HepG2 (cell line): Measurements from ENCODE around the gene RPL18. TPM values are rescaled to one million over a fixed set of nuclear protein-coding genes. Genes with fewer than 3 reads are reported as not detected.

Experiments used
- ATAC-seq: fragments of 200-7000 bp; cut with Tn5 transposase; 3 replicates; pipeline ENCODE4 v1.9.1; 2020; ENCODE audit warnings: mild to moderate bottlenecking, moderate library complexity
- BruUV-seq: library from RNA; stranded (reverse); fragments of 400-500 nt; replicated peaks from 2 replicates; lab custom pipeline; 2021; lab: Mats Ljungman, UMichigan
- CTCF ChIA-PET: fragments of 300-600 bp; formaldehyde crosslinking; extraction: SDS; loops from one replicate; lab custom pipeline; 2021; ENCODE audit warnings: low total read pairs, inconsistent platforms, low intra/inter-chr PET ratio; lab: Yijun Ruan, JAX
- POLR2A ChIA-PET: fragments of 350-600 bp; sonication (Branson Sonifier 250); formaldehyde crosslinking; loops from one replicate; lab custom pipeline; 2020; ENCODE audit warnings: antibody characterized with exemption, inconsistent platforms; lab: Yijun Ruan, JAX
- DNase-seq: peaks from one replicate; pipeline ENCODE4 v3.0.0-alpha.2; 2015; ENCODE audit warnings: low spot score
- FAIRE-seq: peaks from 3 replicates; lab custom pipeline; 2011; peaks lifted over from hg19 to GRCh38; lab: Jason Lieb, UNC
- H2AFZ ChIP-seq: one replicate; pipeline ENCODE4 v1.6.1; 2011; ENCODE audit warnings: low read length, inconsistent platforms
- H3K27ac ChIP-seq: fragments of 300-600 bp; 3 replicates; pipeline ENCODE4 v1.8.0; 2011; ENCODE audit warnings: mixed run types, mild to moderate bottlenecking, mixed read lengths, low read length, inconsistent platforms; ENCODE audit not compliant: insufficient read depth; ENCODE audit errors: extremely low read length
- H3K27me3 ChIP-seq, 2 experiments: fragments of 200-600 bp in 1 of 2; 2 replicates in 1 of 2; 3 replicates in 1 of 2; pipeline versions ENCODE4 v1.6.0 to v1.8.0; 2011; ENCODE audit warnings: low read length in 2 of 2, mild to moderate bottlenecking in 2 of 2, moderate library complexity in 2 of 2, inconsistent platforms in 1 of 2; ENCODE audit not compliant: insufficient read depth in 2 of 2, control insufficient read depth in 1 of 2
- H3K36me3 ChIP-seq, 2 experiments: fragments of 200-600 bp in 1 of 2; replicated peaks in 1 of 2; 2 replicates in 1 of 2; 3 replicates in 1 of 2; pipeline versions ENCODE4 v1.5.1 to v1.8.0; 2011; ENCODE audit warnings: low read length in 2 of 2, inconsistent platforms in 1 of 2; ENCODE audit not compliant: insufficient read depth in 2 of 2, control insufficient read depth in 1 of 2
- H3K4me1 ChIP-seq: 2 replicates; pipeline ENCODE4 v1.5.1; 2012; ENCODE audit warnings: low read length, inconsistent platforms; ENCODE audit not compliant: insufficient read depth
- H3K4me2 ChIP-seq: 2 replicates; pipeline ENCODE4 v1.6.0; 2011; ENCODE audit warnings: low read depth, low read length, inconsistent platforms
- H3K4me3 ChIP-seq, 3 experiments: fragments of 200-600 bp in 1 of 3; sonication (generic), shearing (Covaris generic) in 1 of 3; replicated peaks in 1 of 3; 2 replicates each; pipeline ENCODE4 v1.5.1; 2011 to 2016; ENCODE audit warnings: low read length in 3 of 3, inconsistent platforms in 2 of 3, low read depth in 2 of 3, mild to moderate bottlenecking in 2 of 3, control low read depth in 1 of 3, mixed read lengths in 1 of 3; ENCODE audit not compliant: insufficient read depth in 1 of 3
- H3K79me2 ChIP-seq: one replicate; pipeline ENCODE4 v1.6.1; 2011; ENCODE audit warnings: low read length, inconsistent platforms; ENCODE audit not compliant: insufficient read depth
- H3K9ac ChIP-seq: 2 replicates; pipeline ENCODE4 v1.6.0; 2011; ENCODE audit warnings: mild to moderate bottlenecking, low read depth, low read length, inconsistent platforms; ENCODE audit not compliant: insufficient read depth
- H3K9me3 ChIP-seq: 2 replicates; pipeline ENCODE4 v1.5.1; 2012; ENCODE audit warnings: mild to moderate bottlenecking, low read length
- H4K20me1 ChIP-seq: 2 replicates; pipeline ENCODE4 v1.6.0; 2011; ENCODE audit warnings: inconsistent platforms, mild to moderate bottlenecking, low read length, moderate library complexity; ENCODE audit not compliant: insufficient read depth
- RARG ChIP-seq: sonication (generic); formaldehyde crosslinking; IDR thresholded peaks from 2 replicates; pipeline ENCODE4 v1.4.0; 2020; ENCODE audit warnings: low read depth, mild to moderate bottlenecking, missing genetic modification reagents
- U2AF2 ChIP-seq: fragments of 200-400 bp; formaldehyde crosslinking; IDR thresholded peaks from 2 replicates; pipeline ENCODE4 v1.6.1; 2017; ENCODE audit warnings: low read depth, mild to moderate bottlenecking, low read length
- ZFP90 ChIP-seq: sonication (generic); formaldehyde crosslinking; IDR thresholded peaks from 2 replicates; pipeline ENCODE4 v1.8.0; 2022; ENCODE audit warnings: missing genetic modification reagents, mild to moderate bottlenecking, inconsistent platforms, borderline replicate concordance
- ZNF234 ChIP-seq: sonication (generic); formaldehyde crosslinking; conservative IDR thresholded peaks from 2 replicates; pipeline ENCODE4 v1.5.1; 2020; ENCODE audit warnings: mild to moderate bottlenecking, missing genetic modification reagents
- ZNF326 ChIP-seq: sonication (generic); formaldehyde crosslinking; IDR thresholded peaks from 2 replicates; pipeline ENCODE4 v1.4.0; 2020; ENCODE audit warnings: missing genetic modification reagents, borderline replicate concordance
- ZNF484 ChIP-seq: sonication (generic); formaldehyde crosslinking; IDR thresholded peaks from 2 replicates; pipeline ENCODE4 v1.5.1; 2020; ENCODE audit warnings: mild to moderate bottlenecking, low read depth, missing genetic modification reagents, borderline replicate concordance
- ZNF607 ChIP-seq: sonication (generic); formaldehyde crosslinking; IDR thresholded peaks from 2 replicates; pipeline ENCODE4 v1.5.1; 2020; ENCODE audit warnings: missing genetic modification reagents, mild to moderate bottlenecking, borderline replicate concordance
- WGBS: methylation state at CpG from one replicate; pipeline ENCODE4 v1.1.6; 2017; ENCODE audit warnings: low lambda C conversion rate; 5-methylcytosine and 5-hydroxymethylcytosine counted together
- in situ Hi-C: cut with HindIII; loops from 2 replicates; pipeline ENCODE4 v1.10.0; 2017; ENCODE audit warnings: low pct_unique_long_range_greater_than_20kb; ENCODE audit not compliant: extremely low pct_ligation_motif_present
- intact Hi-C: fragments of 100-400 bp; cut with micrococcal nuclease; formaldehyde crosslinking; loops from one replicate; pipeline ENCODE4 v1.10.0; 2022; ENCODE audit not compliant: unreplicated experiment
- polyA plus RNA-seq, 8 experiments: library from polyadenylated mRNA; depleted of rRNA in 3 of 8; stranded (reverse) in 7 of 8; unstranded in 1 of 8; fragments of >200 nt; fragmentation: Illumina TruSeq in 4 of 8; extraction: Trizol in 4 of 8; gene quantifications; 2 replicates each; pipeline versions ENCODE4 v1.2.1 to v1.2.3, GENCODE V29; 2011 to 2016; ENCODE audit warnings: low read depth in 4 of 8, missing spikeins in 1 of 8, mixed read lengths in 1 of 8; ENCODE audit not compliant: insufficient read depth in 1 of 8
- total RNA-seq, 5 experiments: library from RNA; depleted of rRNA; stranded (reverse); fragments of >200 nt; fragmentation: Illumina TruSeq; extraction: Trizol; gene quantifications; 2 replicates each; pipeline ENCODE4 v1.2.3, GENCODE V29; 2016; ENCODE audit warnings: low read depth in 1 of 5
- TF ChIP-seq, protein P1 (sequence below): sonication (generic); formaldehyde crosslinking; IDR thresholded peaks from 2 replicates; pipeline ENCODE4 v1.4.0; 2020; ENCODE audit warnings: mild to moderate bottlenecking, low read depth, missing genetic modification reagents
- TF ChIP-seq, protein P2 (sequence below): sonication (generic); formaldehyde crosslinking; conservative IDR thresholded peaks from 2 replicates; pipeline ENCODE4 v1.4.0; 2020; ENCODE audit warnings: mild to moderate bottlenecking, missing genetic modification reagents, moderate library complexity

Gene RPL18
- total and polyA plus RNA-seq, 2 of the 13 experiments (the other 11 are each of a cell fraction or from before 2014, with no cell fraction given) = 1,485 to 1,639 TPM

DNA sequence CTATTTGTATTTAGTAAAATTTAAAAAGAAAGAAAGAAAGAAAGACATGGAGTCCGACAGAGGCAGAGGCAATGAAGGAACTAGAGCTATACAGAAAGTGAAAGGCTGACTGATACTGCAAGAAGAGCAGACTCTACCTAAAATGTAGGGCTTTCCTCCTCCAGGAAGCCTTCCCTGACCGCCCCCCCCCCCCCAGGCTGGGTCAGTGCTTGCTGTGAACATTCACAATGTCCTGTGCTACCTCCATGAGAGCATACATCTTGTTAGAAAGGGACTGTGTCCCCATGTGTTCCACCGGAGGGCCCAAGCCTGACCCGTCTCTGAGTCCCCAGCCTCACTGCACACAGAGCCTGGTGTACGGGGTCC lies 32.7 kb upstream of the RPL18 start:
- in situ Hi-C loops = no loop called here
- intact Hi-C loops = no loop called here
- no peak overlapping the region for H3K9ac ChIP-seq

More for the DNA sequence above, 32.7 kb upstream of the RPL18 start:
- Histone ChIP-seq H4K20me1 (no peaks in the 10 kb centered on the region), H3K79me2 (no peaks in the 10 kb centered on the region), H2AFZ (no peak overlapping the region), H3K36me3 (no peaks in the 10 kb centered on the region), H3K27ac (no peak overlapping the region), H3K27me3 (no peaks in the 10 kb centered on the region), H3K4me1 (peaks cover 15% of the 10 kb centered on the region), H3K4me3 (no peak overlapping the region), H3K9me3 (no peaks in the 10 kb centered on the region), H3K4me2 (no peak overlapping the region)
- CTCF ChIA-PET = no interaction called here
- TF ChIP-seq U2AF2 = no peak
- TF ChIP-seq ZNF326 (CRISPR knock-in tag) = no peak
- no peak for TF ChIP-seq RARG (CRISPR knock-in tag)
- TF ChIP-seq ZFP90 (CRISPR knock-in tag) = no peak
- TF ChIP-seq ZNF484 (CRISPR knock-in tag) = no peak
- TF ChIP-seq ZNF607 = no peak
- TF ChIP-seq, protein P1, sequence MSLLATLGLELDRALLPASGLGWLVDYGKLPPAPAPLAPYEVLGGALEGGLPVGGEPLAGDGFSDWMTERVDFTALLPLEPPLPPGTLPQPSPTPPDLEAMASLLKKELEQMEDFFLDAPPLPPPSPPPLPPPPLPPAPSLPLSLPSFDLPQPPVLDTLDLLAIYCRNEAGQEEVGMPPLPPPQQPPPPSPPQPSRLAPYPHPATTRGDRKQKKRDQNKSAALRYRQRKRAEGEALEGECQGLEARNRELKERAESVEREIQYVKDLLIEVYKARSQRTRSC (CRISPR knock-in tag) = no peak
- TF ChIP-seq, protein P2, sequence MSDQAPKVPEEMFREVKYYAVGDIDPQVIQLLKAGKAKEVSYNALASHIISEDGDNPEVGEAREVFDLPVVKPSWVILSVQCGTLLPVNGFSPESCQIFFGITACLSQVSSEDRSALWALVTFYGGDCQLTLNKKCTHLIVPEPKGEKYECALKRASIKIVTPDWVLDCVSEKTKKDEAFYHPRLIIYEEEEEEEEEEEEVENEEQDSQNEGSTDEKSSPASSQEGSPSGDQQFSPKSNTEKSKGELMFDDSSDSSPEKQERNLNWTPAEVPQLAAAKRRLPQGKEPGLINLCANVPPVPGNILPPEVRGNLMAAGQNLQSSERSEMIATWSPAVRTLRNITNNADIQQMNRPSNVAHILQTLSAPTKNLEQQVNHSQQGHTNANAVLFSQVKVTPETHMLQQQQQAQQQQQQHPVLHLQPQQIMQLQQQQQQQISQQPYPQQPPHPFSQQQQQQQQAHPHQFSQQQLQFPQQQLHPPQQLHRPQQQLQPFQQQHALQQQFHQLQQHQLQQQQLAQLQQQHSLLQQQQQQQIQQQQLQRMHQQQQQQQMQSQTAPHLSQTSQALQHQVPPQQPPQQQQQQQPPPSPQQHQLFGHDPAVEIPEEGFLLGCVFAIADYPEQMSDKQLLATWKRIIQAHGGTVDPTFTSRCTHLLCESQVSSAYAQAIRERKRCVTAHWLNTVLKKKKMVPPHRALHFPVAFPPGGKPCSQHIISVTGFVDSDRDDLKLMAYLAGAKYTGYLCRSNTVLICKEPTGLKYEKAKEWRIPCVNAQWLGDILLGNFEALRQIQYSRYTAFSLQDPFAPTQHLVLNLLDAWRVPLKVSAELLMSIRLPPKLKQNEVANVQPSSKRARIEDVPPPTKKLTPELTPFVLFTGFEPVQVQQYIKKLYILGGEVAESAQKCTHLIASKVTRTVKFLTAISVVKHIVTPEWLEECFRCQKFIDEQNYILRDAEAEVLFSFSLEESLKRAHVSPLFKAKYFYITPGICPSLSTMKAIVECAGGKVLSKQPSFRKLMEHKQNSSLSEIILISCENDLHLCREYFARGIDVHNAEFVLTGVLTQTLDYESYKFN (CRISPR knock-in tag) = no peak
- TF ChIP-seq ZNF234 (CRISPR knock-in tag) = no peak
- ATAC-seq (no peak), DNase-seq (no peak), FAIRE-seq (no peak)
- BruUV-seq = no TSS peak
- POLR2A ChIA-PET = no interaction called here
- 46% methylated on average over 5 of the region's 5 CpGs for WGBS
